ACC112 (cell line): Measurements from ENCODE around the gene SGCA.
A peak's percentile ranks its signal among the peaks of the same experiment; 100 is the strongest.

Experiments
- H2AFZ ChIP-seq: fragments of 200-600 bp; sonication (generic); one replicate; pipeline ENCODE4 v1.6.0; 2017; ENCODE audit warnings: antibody characterized with exemption, low read length; ENCODE audit not compliant: unreplicated experiment
- H3K27ac ChIP-seq: fragments of 200-600 bp; sonication (generic); 2 replicates; pipeline ENCODE4 v1.5.1; 2014; ENCODE audit warnings: low read depth, mild to moderate bottlenecking, antibody characterized with exemption, low read length, moderate library complexity
- H3K27me3 ChIP-seq: fragments of 200-600 bp; sonication (generic); 2 replicates; pipeline ENCODE4 v1.6.1; 2014; ENCODE audit warnings: mild to moderate bottlenecking, antibody characterized with exemption, low read length, moderate library complexity, mixed read lengths; ENCODE audit not compliant: insufficient read depth
- H3K36me3 ChIP-seq: fragments of 200-600 bp; sonication (generic); 2 replicates; pipeline ENCODE4 v1.6.1; 2016; ENCODE audit warnings: mild to moderate bottlenecking, antibody characterized with exemption, low read length, moderate library complexity, mixed read lengths; ENCODE audit not compliant: insufficient read depth
- H3K4me1 ChIP-seq: fragments of 200-600 bp; sonication (generic); one replicate; pipeline ENCODE4 v1.6.1; 2016; ENCODE audit warnings: low read length, mixed read lengths; ENCODE audit not compliant: insufficient read depth, unreplicated experiment, control insufficient read depth
- H3K4me3 ChIP-seq: fragments of 200-600 bp; sonication (generic); 2 replicates; pipeline ENCODE4 v1.5.1; 2014; ENCODE audit warnings: mild to moderate bottlenecking, low read depth, low read length
- H3K79me2 ChIP-seq: fragments of 200-600 bp; sonication (generic); one replicate; pipeline ENCODE4 v1.6.0; 2016; ENCODE audit warnings: low read length; ENCODE audit not compliant: control insufficient read depth, unreplicated experiment, insufficient read depth

Gene SGCA

GRCh38 chr17:50213026-50214022 lies 47.5 kb downstream of the SGCA start:
- Histone ChIP-seq H3K79me2 (peaks cover 2% of the 10 kb centered on the region), H2AFZ (no peak overlapping the region), H3K27ac (no peak overlapping the region), H3K4me1 (peaks cover 56% of the 10 kb centered on the region), H3K27me3 (no peaks in the 10 kb centered on the region), H3K4me3 (no peak overlapping the region), H3K36me3 (no peaks in the 10 kb centered on the region)

DNA sequence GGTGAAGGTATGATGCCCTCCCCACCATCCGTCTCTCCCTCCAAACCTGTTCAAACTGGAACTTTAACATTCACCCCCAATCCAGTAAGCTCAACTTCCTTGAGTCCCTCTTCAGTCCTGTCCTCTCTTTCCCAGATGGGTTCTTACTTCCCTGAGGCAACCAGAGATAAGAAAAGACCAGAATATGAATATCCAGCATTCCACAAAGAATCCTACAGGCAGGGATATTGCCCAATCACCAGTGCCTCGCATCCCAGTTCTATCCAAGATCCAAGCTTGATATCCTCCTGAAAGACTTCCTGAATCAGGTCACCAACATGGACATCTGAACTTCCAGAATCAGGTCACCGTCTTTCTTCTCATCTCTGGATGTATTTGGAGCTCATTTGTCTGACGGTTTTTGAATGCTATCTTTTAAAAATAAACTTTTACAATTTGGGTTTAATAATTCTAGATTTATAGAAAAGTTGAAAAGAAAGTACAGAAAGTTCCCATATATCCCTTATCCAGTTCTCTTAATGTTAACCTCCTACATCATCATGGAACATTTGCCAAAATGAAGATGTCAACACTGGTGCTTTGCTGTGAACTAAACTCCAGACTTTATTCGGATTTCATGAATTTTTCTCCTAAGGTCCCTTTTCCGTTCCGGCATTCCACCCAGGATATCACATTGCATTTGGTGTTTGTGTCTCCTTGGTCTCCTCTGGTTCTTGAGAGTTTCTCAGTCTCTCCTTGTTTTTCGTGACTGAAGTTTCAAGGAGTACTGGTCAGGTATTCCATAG lies 49.4 kb downstream of the SGCA start:
- Histone ChIP-seq H3K27me3 (no peaks in the 10 kb centered on the region), H3K4me3 (no peak overlapping the region), H3K4me1 (peaks cover 53% of the 10 kb centered on the region), H2AFZ (no peak overlapping the region), H3K27ac (no peak overlapping the region), H3K79me2 (peaks cover 2% of the 10 kb centered on the region), H3K36me3 (no peaks in the 10 kb centered on the region)

DNA sequence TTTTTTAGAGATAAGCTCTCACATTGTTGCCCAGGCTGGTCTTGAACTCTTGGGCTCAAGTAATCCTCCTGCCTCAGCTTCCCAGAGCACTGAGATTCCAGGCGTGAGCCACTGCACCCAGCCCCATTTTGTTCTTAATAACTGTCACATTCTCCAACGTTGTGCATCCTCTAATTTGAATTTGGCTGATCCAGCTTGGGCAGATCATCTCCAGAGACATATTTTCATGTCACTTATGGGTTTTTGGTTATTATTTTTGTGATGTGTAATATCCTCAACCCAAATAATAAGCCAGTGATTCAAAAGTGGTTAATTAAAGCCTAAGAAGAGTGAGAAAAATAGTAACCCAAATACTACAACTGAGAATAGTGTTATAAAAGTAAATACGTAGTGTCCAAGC lies 51.8 kb downstream of the SGCA start:
- Histone ChIP-seq H3K27ac (peak overlapping the region; percentile 100), H3K4me1 (peaks cover 57% of the 10 kb centered on the region)

GRCh38 chr17:50218071-50218759 lies 52.4 kb downstream of the SGCA start:
- H3K36me3 ChIP-seq = no peaks in the 10 kb centered on the region
- peaks cover 2% of the 10 kb centered on the region for H3K79me2 ChIP-seq
- no peaks in the 10 kb centered on the region for H3K27me3 ChIP-seq
- peak overlapping the region; percentile 58 for H2AFZ ChIP-seq
- peak overlapping the region; percentile 69 for H3K4me3 ChIP-seq
- H3K27ac ChIP-seq = peak overlapping the region; percentile 100
- H3K4me1 ChIP-seq = peaks cover 63% of the 10 kb centered on the region

More for the DNA sequence above, 51.8 kb downstream of the SGCA start:
- peaks cover 2% of the 10 kb centered on the region for H3K79me2 ChIP-seq
- H2AFZ ChIP-seq = peak overlapping the region; percentile 58
- no peaks in the 10 kb centered on the region for H3K27me3 ChIP-seq
- no peaks in the 10 kb centered on the region for H3K36me3 ChIP-seq
- peak overlapping the region; percentile 69 for H3K4me3 ChIP-seq

DNA sequence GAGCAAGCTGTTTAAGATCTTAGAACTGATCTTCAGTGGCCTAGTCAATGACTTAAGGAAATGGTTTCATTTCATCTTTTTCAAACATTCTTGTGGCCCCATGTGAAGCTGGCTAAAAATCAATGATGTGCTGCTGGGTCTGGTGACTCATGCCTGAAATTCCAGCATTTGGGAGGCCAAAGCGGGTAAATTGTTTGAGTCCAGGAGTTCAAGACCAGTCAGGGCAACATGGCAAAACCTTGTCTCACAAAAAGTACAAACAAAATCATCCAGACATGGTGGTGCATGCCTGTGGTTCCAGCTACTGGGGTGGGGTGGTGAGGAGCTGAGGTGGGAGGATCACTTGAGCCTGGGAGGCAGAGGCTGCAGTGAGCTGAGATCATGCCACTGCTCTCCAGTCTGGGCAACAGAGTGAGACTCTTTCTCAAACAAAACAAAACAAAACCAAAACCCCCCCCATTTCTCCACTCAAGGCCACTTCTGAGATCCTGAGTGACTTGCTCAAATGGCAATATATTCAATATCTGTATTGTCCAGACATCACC lies 53.0 kb downstream of the SGCA start:
- Histone ChIP-seq H3K4me3 (peak overlapping the region; percentile 69), H3K36me3 (no peaks in the 10 kb centered on the region), H2AFZ (no peak overlapping the region), H3K27me3 (no peaks in the 10 kb centered on the region), H3K27ac (peak overlapping the region; percentile 100), H3K4me1 (peaks cover 64% of the 10 kb centered on the region), H3K79me2 (peaks cover 2% of the 10 kb centered on the region)

DNA sequence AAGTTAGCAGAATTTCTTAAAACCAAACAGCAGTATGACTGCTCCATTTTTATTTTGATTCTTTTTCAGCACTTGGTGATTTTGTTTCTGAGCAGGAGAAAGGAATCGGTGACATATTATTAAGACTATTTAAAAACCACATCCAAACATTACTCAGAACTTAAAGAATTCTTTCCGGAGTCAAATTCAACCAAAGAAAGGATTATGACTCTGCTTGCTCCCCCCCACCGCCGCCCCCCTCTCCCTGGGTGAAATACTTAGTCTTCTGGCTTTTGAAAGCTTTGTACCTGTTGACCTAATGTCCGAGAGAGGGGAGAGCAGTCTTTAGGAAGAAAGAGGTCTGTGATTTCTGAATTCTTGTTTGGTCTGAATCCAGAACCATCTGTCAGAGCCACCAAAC lies 53.5 kb downstream of the SGCA start:
- H3K79me2 ChIP-seq = peaks cover 2% of the 10 kb centered on the region
- H3K36me3 ChIP-seq = no peaks in the 10 kb centered on the region
- H3K27ac ChIP-seq = peak overlapping the region; percentile 100
- H3K4me3 ChIP-seq = peak overlapping the region; percentile 69
- H2AFZ ChIP-seq = peak overlapping the region; percentile 43
- peaks cover 64% of the 10 kb centered on the region for H3K4me1 ChIP-seq
- H3K27me3 ChIP-seq = no peaks in the 10 kb centered on the region

DNA sequence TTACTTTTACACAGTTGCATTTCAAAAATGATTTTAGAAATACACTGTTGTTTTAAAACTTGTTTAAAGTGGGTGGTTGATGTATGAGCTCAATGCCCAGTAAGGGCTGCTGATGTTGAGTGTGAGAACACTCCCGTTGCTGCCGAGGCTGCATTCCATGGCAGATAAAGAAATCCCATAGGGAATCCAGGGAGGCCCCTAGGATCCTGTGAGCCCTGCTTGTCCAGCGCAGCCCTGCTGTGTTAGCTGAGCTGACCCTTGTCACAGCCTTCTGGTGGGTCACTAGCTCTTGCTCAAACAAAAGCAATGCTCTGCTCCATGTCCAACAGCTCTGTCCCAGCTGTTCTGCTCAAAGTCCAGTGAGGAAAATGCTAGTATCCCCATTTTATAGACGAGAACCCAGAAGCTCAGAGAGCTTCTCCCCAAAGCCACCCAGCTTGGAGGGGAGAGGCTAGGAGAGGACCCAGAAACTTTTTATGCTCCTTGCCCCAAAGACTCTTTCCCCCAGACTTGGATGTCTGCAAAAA lies 54.2 kb downstream of the SGCA start:
- Histone ChIP-seq H3K4me1 (peaks cover 64% of the 10 kb centered on the region), H3K36me3 (no peaks in the 10 kb centered on the region), H3K27ac (peak overlapping the region; percentile 100), H3K4me3 (peak overlapping the region; percentile 69), H3K79me2 (peaks cover 2% of the 10 kb centered on the region), H2AFZ (peak overlapping the region; percentile 43), H3K27me3 (no peaks in the 10 kb centered on the region)

DNA sequence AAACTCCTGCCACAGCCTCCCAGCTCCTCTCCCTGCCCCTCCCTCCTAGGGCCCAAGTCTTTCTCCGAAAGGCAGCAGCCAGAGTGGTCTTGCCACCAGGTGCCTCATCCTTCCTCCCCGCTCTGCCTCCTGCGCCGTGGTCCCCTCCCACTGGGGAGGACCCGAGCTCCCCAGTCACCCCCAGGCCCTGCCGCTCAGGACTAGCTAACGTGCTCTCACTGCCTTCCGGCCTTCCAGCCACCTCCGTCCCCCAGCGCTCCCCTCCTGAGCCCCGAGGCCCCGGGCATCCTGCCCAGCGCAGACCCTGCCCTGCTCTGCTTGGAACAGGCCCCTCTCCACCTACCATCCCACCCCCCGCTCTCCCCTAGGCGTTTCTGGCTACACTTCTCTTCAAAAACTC lies 55.0 kb downstream of the SGCA start:
- H3K36me3 ChIP-seq = no peaks in the 10 kb centered on the region
- H3K79me2 ChIP-seq = peaks cover 2% of the 10 kb centered on the region
- H3K27ac ChIP-seq = peak overlapping the region; percentile 100
- H2AFZ ChIP-seq = no peak overlapping the region
- peaks cover 64% of the 10 kb centered on the region for H3K4me1 ChIP-seq
- no peaks in the 10 kb centered on the region for H3K27me3 ChIP-seq
- H3K4me3 ChIP-seq = no peak overlapping the region

DNA sequence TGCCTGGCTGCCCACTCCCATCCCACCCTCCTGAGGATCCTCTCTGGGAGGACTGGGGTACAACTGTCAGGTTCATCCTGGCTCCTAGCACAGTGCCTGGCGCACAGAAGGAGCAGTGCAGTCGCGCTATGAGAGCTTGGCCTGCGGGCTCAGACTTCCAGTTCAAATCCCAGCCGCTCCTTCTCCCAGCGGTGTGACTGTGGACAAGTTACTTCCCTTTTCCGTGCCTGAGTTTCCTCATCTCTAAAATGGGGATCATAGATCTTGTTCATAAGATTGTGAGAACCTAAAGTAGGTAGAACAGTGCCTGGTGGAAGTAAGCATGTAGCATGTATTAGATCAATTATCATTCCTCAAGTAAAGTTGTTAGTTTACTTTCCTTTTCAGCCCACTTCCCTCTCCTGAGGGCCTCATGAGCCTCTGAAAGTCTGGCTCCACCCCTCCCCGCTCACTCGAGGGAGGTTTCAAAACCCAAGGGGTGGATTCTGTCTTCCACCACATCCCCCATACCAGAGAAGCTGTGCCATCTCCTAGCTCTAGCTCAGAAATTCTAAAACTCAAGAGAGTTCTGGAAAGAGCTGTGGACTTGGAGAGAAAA lies 55.6 kb downstream of the SGCA start:
- peaks cover 64% of the 10 kb centered on the region for H3K4me1 ChIP-seq

More for the DNA sequence above, 55.6 kb downstream of the SGCA start:
- H3K79me2 ChIP-seq = peaks cover 2% of the 10 kb centered on the region
- peak overlapping the region; percentile 100 for H3K27ac ChIP-seq
- no peak overlapping the region for H2AFZ ChIP-seq
- peak overlapping the region; percentile 20; the same call in 1 of the 2 replicates for H3K4me3 ChIP-seq
- H3K27me3 ChIP-seq = no peaks in the 10 kb centered on the region
- no peaks in the 10 kb centered on the region for H3K36me3 ChIP-seq
